ENCODE data around the gene PHACTR1. TPM values are rescaled to one million over a fixed set of nuclear protein-coding genes. Genes with fewer than 3 reads are reported as not detected.
A peak's percentile ranks its signal among the peaks of the same experiment; 100 is the strongest.

The PHACTR1 gene
- total and polyA plus RNA-seq, 12 donors = 6.3 to 150 (median 79.9) TPM

DNA sequence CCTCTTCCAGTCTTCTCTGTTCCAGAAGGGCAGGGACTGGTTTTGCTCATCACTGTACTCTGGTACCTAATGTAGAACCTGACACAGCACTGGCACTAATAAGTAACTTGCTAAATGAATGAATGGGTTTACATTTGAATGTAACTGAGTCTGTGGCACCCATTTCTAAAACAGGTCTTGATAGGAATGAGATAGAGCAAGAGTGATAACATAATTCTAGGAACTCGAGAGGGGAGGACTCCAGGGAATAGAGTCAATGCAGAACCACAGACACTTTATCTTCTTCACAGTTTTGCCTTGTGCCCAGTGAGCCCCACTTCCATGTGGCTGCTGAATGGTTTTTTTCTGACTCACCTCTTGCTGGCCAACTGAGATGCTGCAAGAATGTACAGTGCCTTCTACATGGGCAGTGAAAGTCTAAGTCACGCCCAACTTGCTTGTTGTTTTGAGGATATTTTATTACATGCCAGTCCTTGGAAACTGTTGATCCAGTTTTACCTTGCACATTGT, 550.6 kb downstream of the PHACTR1 start:
- H3K9me3 ChIP-seq = no peaks in the 10 kb centered on the region
- H3K27me3 ChIP-seq = no peaks in the 10 kb centered on the region
- H3K4me3 ChIP-seq = no peak overlapping the region
- no peak overlapping the region for H3K27ac ChIP-seq
- 69 to 84% methylated on average over 2 of the region's 2 CpGs for WGBS, 2 donors
- peaks cover 0 to 25% (median 11%) of the 10 kb centered on the region in 9 donors for H3K4me1 ChIP-seq
- peaks cover 0 to 21% (median 0%) of the 10 kb centered on the region in 9 donors for H3K36me3 ChIP-seq
- no peak for ATAC-seq
- TF ChIP-seq, protein P1, sequence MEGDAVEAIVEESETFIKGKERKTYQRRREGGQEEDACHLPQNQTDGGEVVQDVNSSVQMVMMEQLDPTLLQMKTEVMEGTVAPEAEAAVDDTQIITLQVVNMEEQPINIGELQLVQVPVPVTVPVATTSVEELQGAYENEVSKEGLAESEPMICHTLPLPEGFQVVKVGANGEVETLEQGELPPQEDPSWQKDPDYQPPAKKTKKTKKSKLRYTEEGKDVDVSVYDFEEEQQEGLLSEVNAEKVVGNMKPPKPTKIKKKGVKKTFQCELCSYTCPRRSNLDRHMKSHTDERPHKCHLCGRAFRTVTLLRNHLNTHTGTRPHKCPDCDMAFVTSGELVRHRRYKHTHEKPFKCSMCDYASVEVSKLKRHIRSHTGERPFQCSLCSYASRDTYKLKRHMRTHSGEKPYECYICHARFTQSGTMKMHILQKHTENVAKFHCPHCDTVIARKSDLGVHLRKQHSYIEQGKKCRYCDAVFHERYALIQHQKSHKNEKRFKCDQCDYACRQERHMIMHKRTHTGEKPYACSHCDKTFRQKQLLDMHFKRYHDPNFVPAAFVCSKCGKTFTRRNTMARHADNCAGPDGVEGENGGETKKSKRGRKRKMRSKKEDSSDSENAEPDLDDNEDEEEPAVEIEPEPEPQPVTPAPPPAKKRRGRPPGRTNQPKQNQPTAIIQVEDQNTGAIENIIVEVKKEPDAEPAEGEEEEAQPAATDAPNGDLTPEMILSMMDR (IDR thresholded peaks at IDR 0.05) = no peak
- DNase-seq = no peak
- intact Hi-C loops (cut with DNase I) = no loop called here

GRCh38 chr6:13268913-13269518, 552.4 kb downstream of the PHACTR1 start:
- no peak overlapping the region for H3K4me3 ChIP-seq
- no peaks in the 10 kb centered on the region for H3K9me3 ChIP-seq
- no peaks in the 10 kb centered on the region for H3K27me3 ChIP-seq
- DNase-seq = no peak
- peak overlapping the region in 4 of 10 donors; percentile 22 to 48 (median 42) for H3K27ac ChIP-seq
- intact Hi-C loops (cut with DNase I) = no loop called here
- 52 to 53% methylated on average over 8 of the region's 8 CpGs for WGBS, 2 donors
- peak in 1 of 8 donors; percentile 60 for ATAC-seq
- peaks cover 0 to 35% (median 0%) of the 10 kb centered on the region in 9 donors for H3K36me3 ChIP-seq
- peaks cover 0 to 29% (median 11%) of the 10 kb centered on the region in 9 donors for H3K4me1 ChIP-seq
- TF ChIP-seq, protein P1 (IDR thresholded peaks at IDR 0.05) = no peak

DNA sequence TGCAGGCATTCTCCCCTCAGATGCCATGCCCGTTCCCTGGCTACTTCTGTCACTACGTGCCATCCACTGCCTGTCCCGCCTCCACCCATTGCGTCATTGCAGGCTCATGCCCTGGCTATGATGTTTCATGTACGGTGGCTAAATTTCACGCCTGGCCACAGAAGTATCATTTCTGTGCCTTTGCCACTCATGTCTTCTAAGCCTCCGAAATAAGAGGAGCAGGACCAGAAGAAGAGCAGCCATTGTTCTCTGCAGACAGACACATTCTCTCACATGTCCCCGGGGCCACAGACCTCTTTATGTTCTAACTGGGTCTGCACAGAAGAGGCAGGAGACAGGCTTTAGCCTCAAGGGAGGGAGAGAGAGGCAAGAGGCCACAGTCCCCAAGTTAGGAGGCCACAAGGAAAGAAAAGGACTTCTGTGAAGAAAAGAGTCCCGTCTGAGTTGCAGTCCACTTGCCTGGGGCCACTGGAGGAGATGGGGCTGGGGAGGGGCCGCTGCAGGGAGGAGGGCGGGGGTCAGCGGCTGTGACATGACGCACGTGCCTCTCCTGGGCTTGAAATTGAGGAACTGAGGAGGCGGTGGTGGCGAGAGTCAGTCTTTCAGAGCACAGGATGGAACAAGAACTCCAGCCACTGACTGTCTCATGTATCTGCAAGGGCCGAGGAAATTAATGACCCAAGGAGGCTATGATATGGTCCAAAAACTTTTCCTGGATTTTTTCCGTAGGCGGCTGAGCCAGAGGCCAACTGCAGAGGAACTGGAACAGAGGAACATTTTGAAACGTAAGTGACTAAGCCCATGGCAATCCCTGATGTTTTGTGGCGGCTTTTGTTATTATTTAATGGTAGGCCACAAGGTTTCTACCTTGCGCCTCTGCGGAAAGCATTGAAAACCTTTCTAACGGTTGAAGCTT, 555.8 kb downstream of the PHACTR1 start:
- DNase-seq (peak; percentile 29), ATAC-seq (peak in 7 of 8 donors; percentile 36 to 78 (median 60))
- Histone ChIP-seq H3K9me3 (no peaks in the 10 kb centered on the region), H3K4me1 (peaks cover 0 to 41% (median 11%) of the 10 kb centered on the region in 9 donors), H3K4me3 (peak overlapping the region in 3 of 10 donors; percentile 1 to 37 (median 18)), H3K36me3 (peaks cover 0 to 21% (median 2%) of the 10 kb centered on the region in 9 donors), H3K27ac (peak overlapping the region in 2 of 10 donors; percentile 7 to 62), H3K27me3 (no peaks in the 10 kb centered on the region)
- intact Hi-C loops (cut with DNase I) = no loop called here
- WGBS, 2 donors = 85 to 90% methylated on average over 24 of the region's 24 CpGs
- TF ChIP-seq, protein P1 (IDR thresholded peaks at IDR 0.05) = no peak

- DNase-seq = no peak
- no peaks in the 10 kb centered on the region for H3K9me3 ChIP-seq
- no peak for ATAC-seq
- no peaks in the 10 kb centered on the region for H3K27me3 ChIP-seq
- peaks cover 0 to 30% (median 10%) of the 10 kb centered on the region in 9 donors for H3K36me3 ChIP-seq
- intact Hi-C loops (cut with DNase I) = no loop called here
- H3K4me3 ChIP-seq = peak overlapping the region in 4 of 10 donors; percentile 1 to 37 (median 10)
- H3K27ac ChIP-seq = peak overlapping the region in 1 of 10 donors; percentile 62
- TF ChIP-seq, protein P1 (IDR thresholded peaks at IDR 0.05) = no peak
- peaks cover 0 to 41% (median 11%) of the 10 kb centered on the region in 9 donors for H3K4me1 ChIP-seq
- 71 to 73% methylated on average over 10 of the region's 10 CpGs for WGBS, 2 donors
These were observed 556.8 kb downstream of the PHACTR1 start for GRCh38 chr6:13273202-13273930.
